NCI-H146 (cell line): ENCODE data around the gene KCNMB4.

Experiments
- DNase-seq: peaks from one replicate; lab custom pipeline; 2025; lab: John Stamatoyannopoulos, UW

The KCNMB4 gene, protein sequence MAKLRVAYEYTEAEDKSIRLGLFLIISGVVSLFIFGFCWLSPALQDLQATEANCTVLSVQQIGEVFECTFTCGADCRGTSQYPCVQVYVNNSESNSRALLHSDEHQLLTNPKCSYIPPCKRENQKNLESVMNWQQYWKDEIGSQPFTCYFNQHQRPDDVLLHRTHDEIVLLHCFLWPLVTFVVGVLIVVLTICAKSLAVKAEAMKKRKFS

GRCh38 chr12:70365648-70366518, at the start of gene KCNMB4:
Gene KCNMB4, plus strand, starts transcription at chr12:70366290. Its CDS starts 445 bp downstream, at chr12:70366735.
- DNase-seq: peak; percentile 90

GRCh38 chr12:70317781-70318180, 48.3 kb upstream of the KCNMB4 start:
- no peak for DNase-seq

- DNase-seq: no peak
Measured at GRCh38 chr12:70319605-70320004, 46.5 kb upstream of the KCNMB4 start.

DNA sequence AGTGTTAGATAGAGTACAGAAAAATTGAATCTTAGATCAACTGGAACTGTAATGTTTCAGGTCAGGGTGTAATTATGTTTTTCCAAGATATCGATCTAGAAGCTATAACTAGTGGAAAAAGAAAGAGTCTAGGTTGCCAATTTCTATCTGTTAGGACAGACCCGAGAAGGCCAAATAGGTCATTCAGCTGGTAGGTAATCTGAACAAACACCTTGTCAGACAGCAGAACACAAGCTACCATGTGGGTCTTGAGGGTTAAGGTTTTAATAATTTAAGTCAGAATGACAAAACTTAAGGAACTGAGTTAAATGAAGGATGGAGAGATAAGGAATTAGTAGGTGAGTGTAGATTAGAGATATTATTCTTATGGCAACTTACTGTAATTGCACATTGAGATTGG, 44.9 kb upstream of the KCNMB4 start:
- no peak for DNase-seq

GRCh38 chr12:70327541-70327940, 38.5 kb upstream of the KCNMB4 start:
- DNase-seq: no peak

- peak; percentile 48 for DNase-seq
Measured at GRCh38 chr12:70329728-70330127, 36.4 kb upstream of the KCNMB4 start.

DNA sequence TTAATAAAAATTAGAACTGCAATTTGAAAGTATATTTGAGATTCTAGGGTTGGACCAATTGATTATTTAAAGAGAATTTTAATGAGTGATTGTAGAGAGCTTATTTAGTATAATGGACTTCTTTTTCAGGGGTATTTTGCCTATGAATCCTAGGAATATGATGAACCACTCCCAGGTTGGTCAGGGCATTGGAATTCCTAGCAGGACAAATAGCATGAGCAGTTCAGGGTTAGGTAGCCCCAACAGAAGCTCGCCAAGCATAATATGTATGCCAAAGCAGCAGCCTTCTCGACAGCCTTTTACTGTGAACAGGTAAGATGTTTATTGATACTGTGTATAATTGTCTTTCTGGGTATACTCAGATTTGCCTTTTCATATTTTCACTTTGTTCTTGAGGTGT, 35.9 kb upstream of the KCNMB4 start:
- no peak for DNase-seq

DNA sequence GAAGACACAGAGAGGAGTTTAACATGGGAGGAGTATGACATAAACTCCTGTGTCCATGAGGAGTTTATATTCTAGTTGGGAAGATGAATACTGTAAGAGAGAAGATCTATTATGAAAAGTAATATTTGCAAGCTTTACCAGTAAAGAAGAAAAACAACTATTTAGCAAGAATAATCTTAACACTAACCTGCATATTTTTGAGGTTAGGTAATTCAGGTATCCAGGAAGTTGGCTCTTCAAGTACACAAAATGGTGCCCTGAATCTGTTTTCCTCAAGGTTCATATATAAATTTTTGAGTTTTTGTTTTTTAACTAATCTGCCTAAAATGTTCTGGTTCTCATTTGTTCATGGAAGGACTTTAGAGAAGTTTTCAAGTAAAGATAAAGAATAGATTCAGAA, 33.9 kb upstream of the KCNMB4 start:
- DNase-seq: no peak

DNA sequence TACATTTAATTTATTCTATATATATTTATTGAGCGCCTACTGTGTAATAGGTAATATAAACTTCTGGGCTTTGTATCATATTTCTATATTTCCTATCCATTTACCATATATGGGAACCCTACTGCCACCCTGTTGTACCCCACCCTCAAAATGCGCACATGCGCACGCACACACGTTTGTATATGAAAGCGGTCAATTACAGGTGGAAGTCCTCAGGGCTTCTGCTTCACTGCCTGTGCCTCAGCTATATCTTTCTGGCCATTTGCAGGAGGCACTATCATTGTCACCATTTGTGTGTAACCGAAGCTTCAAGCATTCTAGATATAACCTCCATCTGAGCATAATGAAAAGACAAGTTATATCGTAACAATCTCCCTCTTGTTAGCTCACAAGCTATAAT, 31.3 kb upstream of the KCNMB4 start:
- no peak for DNase-seq

- no peak for DNase-seq
Measured at GRCh38 chr12:70338531-70338930, 27.6 kb upstream of the KCNMB4 start.

- DNase-seq: peak; percentile 5
Measured at GRCh38 chr12:70351076-70351475, 15.0 kb upstream of the KCNMB4 start.

- DNase-seq: no peak
Measured at GRCh38 chr12:70353780-70354660, 12.1 kb upstream of the KCNMB4 start.

- no peak for DNase-seq
Measured at GRCh38 chr12:70354787-70355186, 11.3 kb upstream of the KCNMB4 start.

DNA sequence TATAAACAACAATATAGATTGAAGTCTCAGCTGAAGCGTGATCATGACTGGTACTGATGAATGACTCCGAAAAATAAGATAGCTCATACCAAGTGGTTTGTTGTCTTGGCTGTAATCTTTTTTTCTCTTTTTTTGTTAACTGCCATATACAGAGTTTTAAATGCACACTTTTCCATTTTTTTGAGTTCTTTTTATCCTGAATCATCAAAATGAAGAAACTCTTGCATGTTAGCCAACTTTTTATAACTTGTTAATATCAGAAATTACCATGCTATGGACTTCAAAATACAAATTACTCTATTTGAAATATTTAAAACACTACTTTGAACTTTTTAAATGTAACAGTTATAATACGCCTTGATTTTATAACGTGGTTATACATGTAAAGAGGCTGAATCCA, 10.1 kb upstream of the KCNMB4 start:
- no peak for DNase-seq

DNA sequence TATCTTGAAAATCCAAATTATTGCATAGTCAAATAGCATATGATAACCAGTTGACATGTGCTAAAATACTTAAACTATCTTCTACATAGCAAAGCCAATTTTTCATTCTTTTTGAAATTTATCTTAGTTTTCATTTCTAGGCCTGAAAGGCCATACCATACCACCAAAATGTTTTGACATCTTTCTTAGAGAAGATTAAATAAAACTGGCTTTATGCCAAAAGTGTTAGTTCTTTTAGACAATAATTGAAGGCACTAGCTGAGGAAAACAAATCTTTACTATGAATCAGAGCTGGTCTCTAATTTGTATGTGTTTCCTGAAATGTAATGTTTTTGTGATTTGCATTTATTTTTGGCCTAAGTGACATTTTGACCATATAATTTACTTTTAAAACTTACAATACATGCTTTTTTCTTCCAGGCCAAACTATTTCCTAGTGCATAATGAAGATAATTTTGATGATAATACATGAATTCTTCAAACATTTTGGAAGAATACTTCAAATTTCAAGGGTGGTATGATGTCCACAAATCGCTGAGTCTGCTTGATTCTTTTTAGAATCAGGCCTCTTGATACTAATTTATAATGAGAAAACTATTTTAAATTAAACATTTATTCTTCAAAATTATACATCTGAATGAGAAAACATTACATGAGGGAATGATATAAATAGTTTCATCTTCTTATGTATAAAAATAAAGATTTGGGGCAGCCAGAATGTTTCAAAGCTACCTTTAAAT, 6.5 kb upstream of the KCNMB4 start:
- no peak for DNase-seq

- DNase-seq: no peak
Measured at GRCh38 chr12:70360218-70360617, 5.9 kb upstream of the KCNMB4 start.

GRCh38 chr12:70364695-70365397, 1.2 kb upstream of the KCNMB4 start:
- DNase-seq: peak; percentile 5

- DNase-seq: no peak
Measured at GRCh38 chr12:70365398-70365647, 767 bp upstream of the KCNMB4 start.

DNA sequence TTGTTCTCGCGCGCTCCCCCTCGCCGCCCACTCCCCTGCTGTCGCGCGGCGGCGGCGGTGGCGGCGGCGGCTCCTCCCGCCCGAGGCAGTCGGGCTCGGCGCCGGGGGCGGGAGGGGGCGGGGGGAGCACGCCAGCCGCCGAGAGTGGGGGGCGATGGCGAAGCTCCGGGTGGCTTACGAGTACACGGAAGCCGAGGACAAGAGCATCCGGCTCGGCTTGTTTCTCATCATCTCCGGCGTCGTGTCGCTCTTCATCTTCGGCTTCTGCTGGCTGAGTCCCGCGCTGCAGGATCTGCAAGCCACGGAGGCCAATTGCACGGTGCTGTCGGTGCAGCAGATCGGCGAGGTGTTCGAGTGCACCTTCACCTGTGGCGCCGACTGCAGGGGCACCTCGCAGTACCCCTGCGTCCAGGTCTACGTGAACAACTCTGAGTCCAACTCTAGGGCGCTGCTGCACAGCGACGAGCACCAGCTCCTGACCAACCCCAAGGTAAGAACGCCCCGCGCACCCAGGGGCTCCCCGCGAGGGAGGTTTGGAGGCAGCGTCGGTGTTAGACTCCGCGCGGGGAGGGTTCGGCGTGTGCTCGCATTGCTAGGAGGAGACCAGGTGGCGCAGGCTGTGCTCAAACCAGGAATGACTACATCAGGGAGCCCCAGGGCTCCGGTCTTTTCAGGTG, 629 bp downstream of the KCNMB4 start:
- DNase-seq: peak; percentile 75

GRCh38 chr12:70367258-70368141, 1.4 kb downstream of the KCNMB4 start:
- DNase-seq: peak; percentile 3
